GM19240 (cell line): ENCODE data around the gene ARL5C.

Experiments
- DNase-seq: peaks from one replicate; pipeline ENCODE4 v3.0.0; 2011; ENCODE audit warnings: low spot score; ENCODE audit not compliant: insufficient read length

Gene ARL5C

GRCh38 chr17:39194089-39194984 is 28.4 kb upstream of the ARL5C start:
- DNase-seq: no peak

GRCh38 chr17:39193346-39193745 is 27.4 kb upstream of the ARL5C start:
- no peak for DNase-seq

- DNase-seq: no peak
These were observed 26.9 kb upstream of the ARL5C start for GRCh38 chr17:39192901-39193300.

- DNase-seq: no peak
These were observed 26.0 kb upstream of the ARL5C start for GRCh38 chr17:39191750-39192510.

GRCh38 chr17:39187152-39187830 is 21.3 kb upstream of the ARL5C start:
- DNase-seq: no peak

GRCh38 chr17:39186481-39187002 is 20.6 kb upstream of the ARL5C start:
- no peak for DNase-seq

- DNase-seq: no peak
These were observed 17.8 kb upstream of the ARL5C start for GRCh38 chr17:39183720-39184119.

- DNase-seq: no peak
These were observed 17.1 kb upstream of the ARL5C start for GRCh38 chr17:39183045-39183444.

GRCh38 chr17:39181303-39181702 is 15.3 kb upstream of the ARL5C start:
- no peak for DNase-seq

GRCh38 chr17:39178536-39178935 is 12.6 kb upstream of the ARL5C start:
- no peak for DNase-seq

- no peak for DNase-seq
These were observed 11.3 kb upstream of the ARL5C start for GRCh38 chr17:39177256-39177655.

- DNase-seq: no peak
These were observed 9.7 kb upstream of the ARL5C start for GRCh38 chr17:39175695-39176093.

- peak; percentile 64 for DNase-seq
These were observed 9.1 kb upstream of the ARL5C start for GRCh38 chr17:39174920-39175694.

GRCh38 chr17:39173526-39174274 is 7.7 kb upstream of the ARL5C start:
- no peak for DNase-seq

GRCh38 chr17:39173080-39173479 is 7.1 kb upstream of the ARL5C start:
- DNase-seq: no peak

- no peak for DNase-seq
These were observed 6.0 kb upstream of the ARL5C start for GRCh38 chr17:39171933-39172332.

GRCh38 chr17:39170558-39170957 is 4.6 kb upstream of the ARL5C start:
- DNase-seq: no peak

GRCh38 chr17:39170109-39170508 is 4.1 kb upstream of the ARL5C start:
- no peak for DNase-seq

GRCh38 chr17:39169518-39169917 is 3.6 kb upstream of the ARL5C start:
- no peak for DNase-seq

GRCh38 chr17:39169101-39169500 is 3.1 kb upstream of the ARL5C start:
- DNase-seq: no peak
